ENCODE data around the gene ARMC2. TPM values are rescaled to one million over a fixed set of nuclear protein-coding genes. Genes with fewer than 3 reads are reported as not detected.
"Not testable (repeated sequence)": the region's sequence is repeated elsewhere in the genome, so short reads cannot be mapped to it uniquely, and the experiment has no call there.

Gene ARMC2
- total RNA-seq, 1 experiment from 2014 or later: 1.2 TPM

GRCh38 chr6:108916026-108916686 lies 67.9 kb downstream of the ARMC2 start:
- no peak for DNase-seq (ENCODE audit: low spot score)

GRCh38 chr6:108920751-108921150 lies 72.5 kb downstream of the ARMC2 start:
- no peak for DNase-seq (ENCODE audit: low spot score)

- DNase-seq (ENCODE audit: low spot score): no peak
These were observed 73.5 kb downstream of the ARMC2 start for GRCh38 chr6:108921547-108922361.

- no peak for DNase-seq (ENCODE audit: low spot score)
These were observed 74.3 kb downstream of the ARMC2 start for GRCh38 chr6:108922499-108922898.

DNA sequence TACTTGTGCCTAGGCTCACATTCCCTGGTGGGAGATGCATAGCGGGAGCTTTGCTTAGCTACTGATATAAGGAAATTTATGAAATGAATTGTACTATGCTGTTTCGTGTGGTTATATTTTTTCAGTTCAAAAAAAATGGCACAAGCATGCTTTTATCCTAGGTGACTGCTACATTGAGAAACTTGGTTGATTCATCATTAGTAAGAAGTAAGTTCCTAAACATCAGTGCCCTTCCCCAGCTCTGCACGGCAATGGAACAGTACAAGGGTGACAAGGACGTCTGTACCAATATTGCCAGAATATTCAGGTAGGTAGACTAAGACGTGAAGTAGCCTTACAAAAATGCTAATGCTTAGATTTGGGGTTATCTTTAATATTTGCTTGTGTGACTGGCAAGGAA lies 79.7 kb downstream of the ARMC2 start:
- DNase-seq (ENCODE audit: low spot score): no peak

DNA sequence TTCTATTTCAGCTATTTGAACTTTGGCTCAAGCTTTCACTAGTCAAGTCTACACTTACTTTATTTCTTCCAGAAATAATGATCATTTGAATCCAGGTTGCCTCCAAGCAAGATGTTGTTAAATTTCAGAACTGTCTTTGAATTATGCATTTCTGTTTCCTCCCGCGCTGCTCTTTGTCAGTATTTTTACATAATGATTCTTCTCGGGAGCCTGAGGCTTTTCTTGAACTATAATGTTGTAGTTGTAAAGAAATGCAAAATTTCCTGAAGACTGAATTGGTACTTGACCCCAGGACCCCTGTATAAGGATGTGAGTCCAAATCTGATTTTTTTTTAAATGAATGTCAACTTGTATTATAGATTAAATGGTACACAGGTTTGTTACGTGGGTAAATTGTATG lies 80.4 kb downstream of the ARMC2 start:
- no peak for DNase-seq (ENCODE audit: low spot score)

GRCh38 chr6:108931090-108931489 lies 82.9 kb downstream of the ARMC2 start:
- not testable (repeated sequence) for DNase-seq (ENCODE audit: low spot score)

GRCh38 chr6:108937170-108937569 lies 88.9 kb downstream of the ARMC2 start:
- no peak for DNase-seq (ENCODE audit: low spot score)

- no peak for DNase-seq (ENCODE audit: low spot score)
These were observed 92.5 kb downstream of the ARMC2 start for GRCh38 chr6:108940741-108941140.

GRCh38 chr6:108941281-108941680 lies 93.1 kb downstream of the ARMC2 start:
- DNase-seq (ENCODE audit: low spot score): no peak

DNA sequence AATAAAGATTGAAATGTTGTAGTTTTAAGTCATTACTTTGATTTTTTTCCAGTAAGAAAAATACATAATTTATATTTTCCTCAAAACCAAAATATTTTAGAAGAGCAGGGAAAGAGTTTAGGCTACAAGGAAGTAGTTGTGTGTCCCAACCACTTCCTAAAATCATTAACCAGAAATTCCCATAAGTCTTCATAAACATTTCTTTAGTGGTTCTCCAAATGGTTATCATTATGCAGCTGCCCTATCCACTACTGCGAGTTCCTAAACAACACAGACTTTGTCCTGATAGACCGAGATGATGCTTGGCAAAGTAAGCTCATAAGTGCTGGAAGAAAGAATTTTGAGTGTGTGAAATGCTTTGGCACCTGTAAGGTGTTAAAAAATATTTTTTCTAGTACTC lies 93.6 kb downstream of the ARMC2 start:
- DNase-seq (ENCODE audit: low spot score): no peak

DNA sequence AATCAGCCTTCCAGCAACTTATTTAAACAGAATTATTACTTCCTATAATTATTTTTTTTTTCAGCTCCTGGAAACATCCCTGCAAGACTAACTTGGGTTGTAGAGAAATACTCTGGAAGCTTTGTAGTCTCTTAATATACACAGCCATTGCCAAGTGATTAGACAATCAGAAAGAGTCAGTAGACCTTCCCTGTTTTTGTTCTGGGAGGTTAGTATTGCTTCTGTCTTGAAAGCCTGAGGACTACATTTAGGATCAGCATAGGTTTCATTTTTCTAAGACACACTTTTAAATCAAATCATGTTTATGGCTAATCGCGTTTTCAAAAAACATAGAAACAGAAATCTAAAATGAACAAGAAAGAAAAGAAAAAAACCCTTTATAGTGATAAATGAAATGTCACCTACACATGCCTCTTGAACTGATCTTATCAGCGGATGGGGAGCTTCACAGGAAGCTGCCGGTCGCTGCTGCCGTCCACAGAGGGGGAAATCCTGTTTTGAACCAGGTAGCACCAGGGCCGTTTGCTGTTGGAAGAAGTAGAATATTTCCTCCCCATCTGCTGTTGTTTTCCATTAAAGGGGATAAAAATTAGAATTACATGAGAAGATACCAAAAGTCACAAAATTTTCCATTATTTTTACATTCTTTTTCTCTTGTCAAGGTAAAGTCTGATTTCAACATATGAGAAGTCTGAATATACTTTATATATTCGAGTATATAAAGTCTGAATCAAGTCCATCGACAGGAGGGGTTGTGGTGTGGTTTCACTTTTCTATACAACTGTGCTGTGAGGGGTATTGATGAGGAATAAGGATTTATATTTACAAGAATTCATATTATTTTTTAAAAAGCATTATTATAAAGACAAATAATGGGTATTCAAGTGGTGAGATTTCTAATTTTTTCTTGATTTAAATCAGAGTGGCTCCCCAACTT lies 94.6 kb downstream of the ARMC2 start:
- DNase-seq (ENCODE audit: low spot score): no peak

DNA sequence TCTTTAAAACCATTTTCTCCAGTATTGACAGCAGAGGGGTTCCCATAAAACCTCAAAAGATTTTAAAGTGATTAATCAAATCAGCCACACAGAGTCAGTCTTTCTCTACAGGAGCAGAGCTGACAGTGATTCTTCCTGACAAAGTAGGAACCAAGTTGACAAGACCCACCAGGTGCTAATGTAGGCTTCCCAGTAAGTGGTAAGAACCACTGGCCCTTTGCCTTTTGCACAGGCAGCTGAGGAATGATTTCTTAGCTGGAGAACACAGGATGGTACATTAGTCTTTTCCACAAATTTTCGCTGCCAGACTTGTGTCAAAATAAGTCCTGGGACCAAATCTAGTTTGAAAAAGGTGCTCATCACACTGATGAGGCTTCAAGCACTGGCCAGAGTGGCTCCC lies 95.8 kb downstream of the ARMC2 start:
- DNase-seq (ENCODE audit: low spot score): no peak

GRCh38 chr6:108944707-108945680 lies 96.8 kb downstream of the ARMC2 start:
- DNase-seq (ENCODE audit: low spot score): no peak

DNA sequence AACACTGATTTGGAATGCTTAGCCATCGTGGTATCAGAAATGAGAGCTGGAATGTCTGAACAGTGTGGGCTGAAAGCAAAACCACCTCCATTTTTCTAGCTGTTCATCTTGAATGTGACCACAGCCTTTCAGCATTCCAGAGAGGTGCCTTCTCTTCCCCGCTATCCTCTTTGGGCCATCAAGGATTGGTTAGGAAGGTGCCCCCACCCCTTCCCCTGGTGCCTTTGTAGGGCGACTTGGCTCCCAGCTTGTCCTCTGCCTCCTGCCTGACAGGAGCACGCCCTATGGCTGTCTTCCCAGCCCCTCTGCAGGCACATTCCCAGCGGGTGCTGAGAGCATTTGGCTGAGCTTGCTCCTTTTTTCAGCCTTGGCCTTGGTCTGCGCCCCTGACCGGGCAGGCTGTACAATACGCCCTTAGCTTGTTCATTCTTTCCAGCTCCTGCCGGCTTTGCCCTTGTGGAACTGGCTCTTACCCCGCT lies 97.5 kb downstream of the ARMC2 start:
- no peak for DNase-seq (ENCODE audit: low spot score)

DNA sequence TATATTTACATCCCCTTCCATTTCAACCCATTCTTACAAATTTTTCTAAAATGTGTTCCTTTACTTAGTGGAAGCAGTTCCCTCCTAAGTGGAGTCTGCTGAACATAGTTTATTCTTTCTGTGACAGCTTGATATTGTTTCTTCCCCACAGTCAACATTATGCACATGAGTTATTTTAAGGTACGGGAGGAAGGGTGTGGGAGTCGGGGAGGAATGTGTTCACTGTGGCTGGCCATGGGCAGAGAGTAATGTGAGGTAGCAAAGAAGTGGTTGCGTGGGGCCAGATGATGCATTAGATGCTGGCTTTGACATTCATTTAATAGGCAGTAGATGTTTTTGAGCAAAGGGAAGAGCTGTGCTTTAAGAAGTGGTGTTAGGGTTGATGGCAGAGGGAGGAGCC lies 98.5 kb downstream of the ARMC2 start:
- DNase-seq (ENCODE audit: low spot score): no peak

- no peak for DNase-seq (ENCODE audit: low spot score)
These were observed 99.1 kb downstream of the ARMC2 start for GRCh38 chr6:108947114-108947854.

DNA sequence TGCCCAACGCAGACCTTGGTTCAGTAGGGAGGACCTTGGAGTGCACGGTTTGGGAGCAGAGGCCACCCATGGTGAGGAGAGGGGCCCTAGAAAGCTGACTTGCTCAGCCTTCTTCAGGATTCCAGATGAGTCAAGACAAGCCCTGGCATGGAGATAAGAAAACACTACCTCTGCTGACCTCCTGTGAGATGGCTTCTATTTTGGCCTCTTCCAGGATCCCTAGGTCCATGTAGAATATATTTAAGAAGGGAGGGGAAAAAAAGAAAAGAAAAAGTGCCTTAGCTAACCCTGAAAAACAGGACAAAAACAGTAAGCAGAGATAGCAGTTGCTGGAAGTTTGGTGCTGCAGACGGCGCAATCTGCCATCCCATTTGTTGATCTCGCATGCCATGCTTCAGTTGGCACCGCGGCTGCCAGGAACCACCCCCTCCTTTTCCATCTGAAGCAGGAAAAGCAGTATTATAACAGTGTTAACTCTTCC lies 100.0 kb downstream of the ARMC2 start:
- DNase-seq (ENCODE audit: low spot score): no peak

GRCh38 chr6:108951351-108951953 lies 103.2 kb downstream of the ARMC2 start:
- no peak for DNase-seq (ENCODE audit: low spot score)

Data from H4 (cell line).